Measurements from ENCODE around the gene ADAM10. TPM values are rescaled to one million over a fixed set of nuclear protein-coding genes. Genes with fewer than 3 reads are reported as not detected.

The ADAM10 gene
- total RNA-seq, 4 donors from 2014 or later = 45.1 to 57.0 (median 52.5) TPM

GRCh38 chr15:58589047-58589446, 160.5 kb downstream of the ADAM10 start:
- Histone ChIP-seq H3K36me3 (no peaks in the 10 kb centered on the region), H3K27me3 (no peaks in the 10 kb centered on the region), H3K9me3 (no peaks in the 10 kb centered on the region), H3K4me3 (no peak overlapping the region), H3K4me1 (no peaks in the 10 kb centered on the region), H3K27ac (no peak overlapping the region)
- TF ChIP-seq POLR2A (IDR thresholded peaks at IDR 0.05) = no peak
- TF ChIP-seq, protein P1, sequence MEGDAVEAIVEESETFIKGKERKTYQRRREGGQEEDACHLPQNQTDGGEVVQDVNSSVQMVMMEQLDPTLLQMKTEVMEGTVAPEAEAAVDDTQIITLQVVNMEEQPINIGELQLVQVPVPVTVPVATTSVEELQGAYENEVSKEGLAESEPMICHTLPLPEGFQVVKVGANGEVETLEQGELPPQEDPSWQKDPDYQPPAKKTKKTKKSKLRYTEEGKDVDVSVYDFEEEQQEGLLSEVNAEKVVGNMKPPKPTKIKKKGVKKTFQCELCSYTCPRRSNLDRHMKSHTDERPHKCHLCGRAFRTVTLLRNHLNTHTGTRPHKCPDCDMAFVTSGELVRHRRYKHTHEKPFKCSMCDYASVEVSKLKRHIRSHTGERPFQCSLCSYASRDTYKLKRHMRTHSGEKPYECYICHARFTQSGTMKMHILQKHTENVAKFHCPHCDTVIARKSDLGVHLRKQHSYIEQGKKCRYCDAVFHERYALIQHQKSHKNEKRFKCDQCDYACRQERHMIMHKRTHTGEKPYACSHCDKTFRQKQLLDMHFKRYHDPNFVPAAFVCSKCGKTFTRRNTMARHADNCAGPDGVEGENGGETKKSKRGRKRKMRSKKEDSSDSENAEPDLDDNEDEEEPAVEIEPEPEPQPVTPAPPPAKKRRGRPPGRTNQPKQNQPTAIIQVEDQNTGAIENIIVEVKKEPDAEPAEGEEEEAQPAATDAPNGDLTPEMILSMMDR (IDR thresholded peaks at IDR 0.05) = no peak
- no peak for TF ChIP-seq EP300 (IDR thresholded peaks at IDR 0.05)
- 86% methylated on average over 3 of the region's 3 CpGs for WGBS
- DNase-seq (ENCODE audit: low spot score in 2 of 2) = no peak

GRCh38 chr15:58588096-58588495, 161.4 kb downstream of the ADAM10 start:
- Histone ChIP-seq H3K4me3 (no peak overlapping the region), H3K9me3 (no peaks in the 10 kb centered on the region), H3K36me3 (no peaks in the 10 kb centered on the region), H3K4me1 (no peaks in the 10 kb centered on the region), H3K27ac (no peak overlapping the region), H3K27me3 (no peaks in the 10 kb centered on the region)
- WGBS = 65% methylated on average over 1 of the region's 1 CpG
- DNase-seq (ENCODE audit: low spot score in 2 of 2) = no peak
- TF ChIP-seq POLR2A (IDR thresholded peaks at IDR 0.05) = no peak
- TF ChIP-seq EP300 (IDR thresholded peaks at IDR 0.05) = no peak
- no peak for TF ChIP-seq POLR2AphosphoS5 (IDR thresholded peaks at IDR 0.05)
- TF ChIP-seq, protein P1 (IDR thresholded peaks at IDR 0.05) = no peak

GRCh38 chr15:58587486-58587885, 162.0 kb downstream of the ADAM10 start:
- H3K4me3 ChIP-seq = no peak overlapping the region
- H3K36me3 ChIP-seq = no peaks in the 10 kb centered on the region
- TF ChIP-seq POLR2A (IDR thresholded peaks at IDR 0.05) = no peak
- no peaks in the 10 kb centered on the region for H3K4me1 ChIP-seq
- no peak overlapping the region for H3K27ac ChIP-seq
- H3K27me3 ChIP-seq = no peaks in the 10 kb centered on the region
- 89% methylated on average over 4 of the region's 4 CpGs for WGBS
- no peaks in the 10 kb centered on the region for H3K9me3 ChIP-seq
- DNase-seq (ENCODE audit: low spot score in 2 of 2) = no peak

- Histone ChIP-seq H3K27me3 (no peaks in the 10 kb centered on the region), H3K4me3 (no peak overlapping the region), H3K27ac (no peak overlapping the region), H3K36me3 (no peaks in the 10 kb centered on the region), H3K4me1 (no peaks in the 10 kb centered on the region), H3K9me3 (no peaks in the 10 kb centered on the region)
- no peak for DNase-seq (ENCODE audit: low spot score in 2 of 2)
- 77% methylated on average over 5 of the region's 5 CpGs for WGBS
- TF ChIP-seq, protein P1 (IDR thresholded peaks at IDR 0.05) = no peak
- TF ChIP-seq EP300 (IDR thresholded peaks at IDR 0.05) = no peak
- TF ChIP-seq POLR2A (IDR thresholded peaks at IDR 0.05) = no peak
- no peak for TF ChIP-seq POLR2AphosphoS5 (IDR thresholded peaks at IDR 0.05)
Measured at GRCh38 chr15:58585693-58586443, 163.6 kb downstream of the ADAM10 start.

DNA sequence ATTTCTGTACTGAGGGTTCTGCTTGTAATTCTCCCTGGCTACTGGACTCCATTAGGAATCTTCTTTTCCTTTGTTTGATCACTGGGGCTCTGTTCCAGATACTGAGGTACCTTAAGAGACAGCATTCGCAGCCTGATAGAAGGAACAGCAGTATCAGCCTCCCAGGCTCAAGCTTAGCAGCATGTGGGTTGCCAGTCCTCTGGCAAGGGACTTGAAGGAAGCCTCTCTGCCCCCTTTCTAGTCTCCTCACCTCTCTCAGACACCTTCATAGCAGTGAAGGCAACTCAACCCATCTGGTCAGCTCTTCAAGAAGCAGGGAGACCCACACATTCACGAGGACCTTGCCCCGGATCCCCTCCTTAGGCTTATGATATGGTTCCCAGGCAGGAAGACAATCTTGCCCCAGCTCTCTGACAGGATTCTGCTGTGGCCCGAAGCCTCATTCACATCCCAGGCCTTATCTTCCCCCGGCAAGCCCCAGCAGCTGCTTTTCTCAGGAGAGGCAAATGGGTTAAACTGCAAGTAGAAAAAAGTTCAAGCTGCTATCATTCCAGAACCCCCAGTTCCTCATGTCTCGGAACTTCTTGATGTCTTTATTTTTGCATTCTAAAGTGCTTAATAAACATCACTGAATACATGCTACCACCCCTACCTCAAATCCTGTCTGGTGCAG, 164.6 kb downstream of the ADAM10 start:
- Histone ChIP-seq H3K36me3 (no peaks in the 10 kb centered on the region), H3K4me3 (no peak overlapping the region), H3K27ac (no peak overlapping the region), H3K4me1 (no peaks in the 10 kb centered on the region), H3K9me3 (no peaks in the 10 kb centered on the region), H3K27me3 (no peaks in the 10 kb centered on the region)
- no peak for DNase-seq (ENCODE audit: low spot score in 2 of 2)
- no peak for TF ChIP-seq POLR2A (IDR thresholded peaks at IDR 0.05)
- TF ChIP-seq EP300 (IDR thresholded peaks at IDR 0.05) = no peak
- TF ChIP-seq, protein P1 (IDR thresholded peaks at IDR 0.05) = no peak
- no peak for TF ChIP-seq POLR2AphosphoS5 (IDR thresholded peaks at IDR 0.05)
- 78% methylated on average over 6 of the region's 6 CpGs for WGBS
